ENCODE measurements around the gene RAVER2.

RAVER2 gene

DNA sequence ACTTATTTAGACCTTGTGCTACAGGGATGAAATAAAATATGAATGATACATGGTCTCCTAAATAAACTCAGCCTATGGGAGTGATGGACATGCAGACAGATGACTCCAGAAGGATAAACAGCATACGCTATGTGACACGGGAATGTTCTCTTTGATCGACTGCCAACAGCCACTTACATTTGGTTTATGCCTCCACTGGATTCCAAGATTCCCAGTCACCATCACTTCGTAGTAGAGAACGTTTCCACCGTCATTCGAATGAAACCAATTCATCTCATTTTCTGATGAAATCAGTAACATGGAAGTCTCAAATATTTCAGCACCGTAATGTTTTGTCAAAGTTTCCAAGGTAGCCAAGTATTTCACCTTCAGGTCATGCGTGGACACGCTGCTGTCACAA lies 121.8 kb downstream of the RAVER2 start:
- H3K23ac ChIP-seq (ENCODE audit: low read length) = no peak overlapping the region
- H3K4me1 ChIP-seq (ENCODE audit: control insufficient read depth, low read depth, low read length) = no peaks in the 10 kb centered on the region
- H3K4me3 ChIP-seq (ENCODE audit: low read length) = no peak overlapping the region
- H3K79me1 ChIP-seq (ENCODE audit: low read length) = no peaks in the 10 kb centered on the region
- H2AK5ac ChIP-seq (ENCODE audit: low read length) = no peak overlapping the region
- no peak overlapping the region for H2BK5ac ChIP-seq (ENCODE audit: low read length)
- no peak overlapping the region for H3K4ac ChIP-seq (ENCODE audit: low read depth, low read length)
- H3K27ac ChIP-seq (ENCODE audit: low read depth, low read length) = no peak overlapping the region
- H3K27me3 ChIP-seq (ENCODE audit: insufficient read depth, low read length, poor library complexity) = no peaks in the 10 kb centered on the region
- H2BK120ac ChIP-seq (ENCODE audit: low read depth, low read length) = no peak overlapping the region
- H3K56ac ChIP-seq (ENCODE audit: low read length) = no peak overlapping the region
- H3K9ac ChIP-seq (ENCODE audit: low read length) = no peak overlapping the region
- no peak overlapping the region for H4K8ac ChIP-seq (ENCODE audit: low read depth, low read length)
- no peak overlapping the region for H4K5ac ChIP-seq (ENCODE audit: low read length)
- WGBS (ENCODE audit: extremely low coverage, insufficient coverage, low lambda C conversion rate) = no CpG with 5 or more reads among the region's 10 CpGs
- peaks cover 2% of the 10 kb centered on the region for H3K36me3 ChIP-seq (ENCODE audit: control insufficient read depth, insufficient read depth, low read length)
- H3K4me2 ChIP-seq (ENCODE audit: low read length) = no peak overlapping the region
- no peak overlapping the region for H2BK15ac ChIP-seq (replicated peaks; ENCODE audit: low read depth)
- no peak overlapping the region for H3K18ac ChIP-seq (ENCODE audit: low read length)
- no peak for DNase-seq
- H3K79me2 ChIP-seq (ENCODE audit: control insufficient read depth, insufficient read depth, low read length) = no peaks in the 10 kb centered on the region

DNA sequence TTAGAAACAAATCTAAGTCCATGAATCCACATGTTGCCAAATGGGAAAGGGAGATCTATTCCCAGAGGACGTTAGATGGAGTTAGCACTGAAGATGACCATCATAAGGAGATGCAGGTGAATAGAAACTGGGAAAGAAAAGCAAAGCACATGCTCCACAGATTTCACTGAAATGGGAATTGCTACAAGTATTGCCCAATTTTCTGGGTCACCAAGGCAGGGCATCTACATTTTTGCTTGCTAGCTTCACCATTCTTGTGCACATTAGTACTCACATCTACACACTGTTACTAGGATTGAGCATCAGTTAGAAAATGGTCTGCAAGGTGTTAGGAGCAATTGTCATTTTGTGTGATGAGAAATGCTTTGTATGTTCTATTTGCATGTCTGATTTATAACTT lies 122.4 kb downstream of the RAVER2 start:
- no peak overlapping the region for H2BK5ac ChIP-seq (ENCODE audit: low read length)
- H3K4me1 ChIP-seq (ENCODE audit: control insufficient read depth, low read depth, low read length) = no peaks in the 10 kb centered on the region
- no peak overlapping the region for H4K5ac ChIP-seq (ENCODE audit: low read length)
- H3K79me1 ChIP-seq (ENCODE audit: low read length) = no peaks in the 10 kb centered on the region
- H3K56ac ChIP-seq (ENCODE audit: low read length) = no peak overlapping the region
- H3K4ac ChIP-seq (ENCODE audit: low read depth, low read length) = no peak overlapping the region
- H2AK5ac ChIP-seq (ENCODE audit: low read length) = no peak overlapping the region
- WGBS (ENCODE audit: extremely low coverage, insufficient coverage, low lambda C conversion rate) = no CpG with 5 or more reads among the region's 1 CpG
- DNase-seq = no peak
- no peak overlapping the region for H3K4me2 ChIP-seq (ENCODE audit: low read length)
- no peaks in the 10 kb centered on the region for H3K27me3 ChIP-seq (ENCODE audit: insufficient read depth, low read length, poor library complexity)
- no peak overlapping the region for H3K23ac ChIP-seq (ENCODE audit: low read length)
- no peak overlapping the region for H3K27ac ChIP-seq (ENCODE audit: low read depth, low read length)
- H2BK120ac ChIP-seq (ENCODE audit: low read depth, low read length) = no peak overlapping the region
- H4K8ac ChIP-seq (ENCODE audit: low read depth, low read length) = no peak overlapping the region
- peaks cover 2% of the 10 kb centered on the region for H3K36me3 ChIP-seq (ENCODE audit: control insufficient read depth, insufficient read depth, low read length)
- no peak overlapping the region for H3K18ac ChIP-seq (ENCODE audit: low read length)
- H3K9ac ChIP-seq (ENCODE audit: low read length) = no peak overlapping the region
- H2BK15ac ChIP-seq (replicated peaks; ENCODE audit: low read depth) = no peak overlapping the region
- no peaks in the 10 kb centered on the region for H3K79me2 ChIP-seq (ENCODE audit: control insufficient read depth, insufficient read depth, low read length)
- H3K4me3 ChIP-seq (ENCODE audit: low read length) = no peak overlapping the region

DNA sequence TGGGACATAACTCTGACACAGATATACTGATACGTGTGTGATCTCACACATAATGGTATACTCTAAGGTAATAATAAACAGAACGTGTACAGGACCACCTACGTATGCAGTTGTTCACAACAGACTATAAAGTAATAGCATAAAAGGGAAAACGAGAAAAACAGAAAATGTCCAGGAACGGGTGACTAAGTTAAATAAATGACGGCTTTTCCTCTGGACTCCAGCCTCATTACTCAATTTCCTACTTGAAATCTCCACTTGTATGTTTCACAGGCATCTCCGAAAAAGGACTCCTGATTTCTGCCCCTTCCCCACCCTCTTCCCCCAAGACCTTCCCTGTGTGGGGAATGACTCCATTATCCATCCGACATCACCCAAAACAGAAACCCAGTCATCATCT lies 126.4 kb downstream of the RAVER2 start:
- WGBS (ENCODE audit: extremely low coverage, insufficient coverage, low lambda C conversion rate) = no CpG with 5 or more reads among the region's 8 CpGs
- no peak for DNase-seq
- Histone ChIP-seq H3K56ac (ENCODE audit: low read length) (no peak overlapping the region), H2AK5ac (ENCODE audit: low read length) (no peak overlapping the region), H4K5ac (ENCODE audit: low read length) (no peak overlapping the region), H3K4me2 (ENCODE audit: low read length) (no peak overlapping the region), H2BK120ac (ENCODE audit: low read depth, low read length) (no peak overlapping the region), H3K4me1 (ENCODE audit: control insufficient read depth, low read depth, low read length) (no peaks in the 10 kb centered on the region), H3K18ac (ENCODE audit: low read length) (no peak overlapping the region), H3K27me3 (ENCODE audit: insufficient read depth, low read length, poor library complexity) (no peaks in the 10 kb centered on the region), H3K9ac (ENCODE audit: low read length) (no peak overlapping the region), H3K27ac (ENCODE audit: low read depth, low read length) (no peak overlapping the region), H3K4ac (ENCODE audit: low read depth, low read length) (no peak overlapping the region), H4K8ac (ENCODE audit: low read depth, low read length) (no peak overlapping the region), H2BK15ac (replicated peaks; ENCODE audit: low read depth) (no peak overlapping the region), H2BK5ac (ENCODE audit: low read length) (no peak overlapping the region), H3K79me1 (ENCODE audit: low read length) (no peaks in the 10 kb centered on the region), H3K79me2 (ENCODE audit: control insufficient read depth, insufficient read depth, low read length) (no peaks in the 10 kb centered on the region), H3K4me3 (ENCODE audit: low read length) (no peak overlapping the region), H3K23ac (ENCODE audit: low read length) (no peak overlapping the region), H3K36me3 (ENCODE audit: control insufficient read depth, insufficient read depth, low read length) (peaks cover 2% of the 10 kb centered on the region)

GRCh38 chr1:64872067-64872466 lies 127.2 kb downstream of the RAVER2 start:
- Histone ChIP-seq H2BK120ac (ENCODE audit: low read depth, low read length) (no peak overlapping the region), H3K27me3 (ENCODE audit: insufficient read depth, low read length, poor library complexity) (no peaks in the 10 kb centered on the region), H3K27ac (ENCODE audit: low read depth, low read length) (no peak overlapping the region), H3K4me1 (ENCODE audit: control insufficient read depth, low read depth, low read length) (no peaks in the 10 kb centered on the region), H4K5ac (ENCODE audit: low read length) (no peak overlapping the region), H3K4me3 (ENCODE audit: low read length) (no peak overlapping the region), H3K79me1 (ENCODE audit: low read length) (no peaks in the 10 kb centered on the region), H3K4me2 (ENCODE audit: low read length) (no peak overlapping the region), H3K36me3 (ENCODE audit: control insufficient read depth, insufficient read depth, low read length) (no peaks in the 10 kb centered on the region), H3K23ac (ENCODE audit: low read length) (no peak overlapping the region), H4K8ac (ENCODE audit: low read depth, low read length) (no peak overlapping the region), H3K18ac (ENCODE audit: low read length) (no peak overlapping the region), H2AK5ac (ENCODE audit: low read length) (no peak overlapping the region), H3K79me2 (ENCODE audit: control insufficient read depth, insufficient read depth, low read length) (no peaks in the 10 kb centered on the region), H3K4ac (ENCODE audit: low read depth, low read length) (no peak overlapping the region), H3K56ac (ENCODE audit: low read length) (no peak overlapping the region), H3K9ac (ENCODE audit: low read length) (no peak overlapping the region), H2BK15ac (replicated peaks; ENCODE audit: low read depth) (no peak overlapping the region), H2BK5ac (ENCODE audit: low read length) (no peak overlapping the region)
- WGBS (ENCODE audit: extremely low coverage, insufficient coverage, low lambda C conversion rate) = no CpG with 5 or more reads among the region's 1 CpG
- no peak for DNase-seq

- Histone ChIP-seq H3K36me3 (ENCODE audit: control insufficient read depth, insufficient read depth, low read length) (no peaks in the 10 kb centered on the region), H3K9ac (ENCODE audit: low read length) (no peak overlapping the region), H3K4me1 (ENCODE audit: control insufficient read depth, low read depth, low read length) (no peaks in the 10 kb centered on the region), H3K4me2 (ENCODE audit: low read length) (no peak overlapping the region), H3K79me2 (ENCODE audit: control insufficient read depth, insufficient read depth, low read length) (no peaks in the 10 kb centered on the region), H3K27me3 (ENCODE audit: insufficient read depth, low read length, poor library complexity) (no peaks in the 10 kb centered on the region), H3K56ac (ENCODE audit: low read length) (no peak overlapping the region), H3K79me1 (ENCODE audit: low read length) (no peaks in the 10 kb centered on the region), H2BK5ac (ENCODE audit: low read length) (no peak overlapping the region), H3K18ac (ENCODE audit: low read length) (no peak overlapping the region), H3K4me3 (ENCODE audit: low read length) (no peak overlapping the region), H4K8ac (ENCODE audit: low read depth, low read length) (no peak overlapping the region), H3K27ac (ENCODE audit: low read depth, low read length) (no peak overlapping the region), H3K23ac (ENCODE audit: low read length) (no peak overlapping the region), H2AK5ac (ENCODE audit: low read length) (no peak overlapping the region), H4K5ac (ENCODE audit: low read length) (no peak overlapping the region), H2BK120ac (ENCODE audit: low read depth, low read length) (no peak overlapping the region), H2BK15ac (replicated peaks; ENCODE audit: low read depth) (no peak overlapping the region), H3K4ac (ENCODE audit: low read depth, low read length) (no peak overlapping the region)
- no CpG with 5 or more reads among the region's 9 CpGs for WGBS (ENCODE audit: extremely low coverage, insufficient coverage, low lambda C conversion rate)
- no peak for DNase-seq
Observed at GRCh38 chr1:64873576-64873975, 128.7 kb downstream of the RAVER2 start.

GRCh38 chr1:64874666-64875065 lies 129.8 kb downstream of the RAVER2 start:
- Histone ChIP-seq H3K23ac (ENCODE audit: low read length) (no peak overlapping the region), H2AK5ac (ENCODE audit: low read length) (no peak overlapping the region), H2BK120ac (ENCODE audit: low read depth, low read length) (no peak overlapping the region), H3K36me3 (ENCODE audit: control insufficient read depth, insufficient read depth, low read length) (no peaks in the 10 kb centered on the region), H4K8ac (ENCODE audit: low read depth, low read length) (no peak overlapping the region), H3K79me2 (ENCODE audit: control insufficient read depth, insufficient read depth, low read length) (no peaks in the 10 kb centered on the region), H3K4ac (ENCODE audit: low read depth, low read length) (no peak overlapping the region), H3K4me1 (ENCODE audit: control insufficient read depth, low read depth, low read length) (no peaks in the 10 kb centered on the region), H3K56ac (ENCODE audit: low read length) (no peak overlapping the region), H3K9ac (ENCODE audit: low read length) (no peak overlapping the region), H3K4me3 (ENCODE audit: low read length) (no peak overlapping the region), H2BK5ac (ENCODE audit: low read length) (no peak overlapping the region), H3K18ac (ENCODE audit: low read length) (no peak overlapping the region), H2BK15ac (replicated peaks; ENCODE audit: low read depth) (no peak overlapping the region), H4K5ac (ENCODE audit: low read length) (no peak overlapping the region), H3K27me3 (ENCODE audit: insufficient read depth, low read length, poor library complexity) (no peaks in the 10 kb centered on the region), H3K79me1 (ENCODE audit: low read length) (no peaks in the 10 kb centered on the region), H3K4me2 (ENCODE audit: low read length) (no peak overlapping the region), H3K27ac (ENCODE audit: low read depth, low read length) (no peak overlapping the region)
- no CpG with 5 or more reads among the region's 3 CpGs for WGBS (ENCODE audit: extremely low coverage, insufficient coverage, low lambda C conversion rate)
- DNase-seq = no peak

Data from mesendoderm (in vitro differentiated cells).